ENCODE measurements around the gene HNRNPM.

DNA sequence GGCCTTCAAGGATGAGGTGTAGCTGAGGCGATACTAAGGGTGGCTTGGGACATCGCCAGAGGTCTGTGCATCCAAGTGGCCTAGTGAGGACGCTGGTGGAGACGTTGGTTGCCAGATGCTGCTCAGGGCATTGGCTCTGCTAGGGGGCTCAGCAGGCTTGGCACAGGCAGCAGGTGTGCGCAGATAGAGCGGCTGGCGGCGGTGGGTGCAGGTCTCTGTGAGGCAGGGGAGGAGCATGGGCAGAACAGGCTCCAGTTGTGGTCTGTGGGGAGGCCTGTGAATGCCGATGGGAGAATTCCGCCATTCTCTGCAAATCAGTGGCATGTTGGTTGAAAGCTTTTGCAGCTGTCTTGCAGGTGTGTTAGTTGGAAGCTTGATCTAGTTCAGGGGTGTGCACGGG is 36.4 kb downstream of the HNRNPM start:
- TF ChIP-seq, protein P1, sequence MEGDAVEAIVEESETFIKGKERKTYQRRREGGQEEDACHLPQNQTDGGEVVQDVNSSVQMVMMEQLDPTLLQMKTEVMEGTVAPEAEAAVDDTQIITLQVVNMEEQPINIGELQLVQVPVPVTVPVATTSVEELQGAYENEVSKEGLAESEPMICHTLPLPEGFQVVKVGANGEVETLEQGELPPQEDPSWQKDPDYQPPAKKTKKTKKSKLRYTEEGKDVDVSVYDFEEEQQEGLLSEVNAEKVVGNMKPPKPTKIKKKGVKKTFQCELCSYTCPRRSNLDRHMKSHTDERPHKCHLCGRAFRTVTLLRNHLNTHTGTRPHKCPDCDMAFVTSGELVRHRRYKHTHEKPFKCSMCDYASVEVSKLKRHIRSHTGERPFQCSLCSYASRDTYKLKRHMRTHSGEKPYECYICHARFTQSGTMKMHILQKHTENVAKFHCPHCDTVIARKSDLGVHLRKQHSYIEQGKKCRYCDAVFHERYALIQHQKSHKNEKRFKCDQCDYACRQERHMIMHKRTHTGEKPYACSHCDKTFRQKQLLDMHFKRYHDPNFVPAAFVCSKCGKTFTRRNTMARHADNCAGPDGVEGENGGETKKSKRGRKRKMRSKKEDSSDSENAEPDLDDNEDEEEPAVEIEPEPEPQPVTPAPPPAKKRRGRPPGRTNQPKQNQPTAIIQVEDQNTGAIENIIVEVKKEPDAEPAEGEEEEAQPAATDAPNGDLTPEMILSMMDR (IDR thresholded peaks at IDR 0.05), result no peak
- no peak for TF ChIP-seq ZFX (IDR thresholded peaks at IDR 0.05; ENCODE audit: borderline replicate concordance)
